ENCODE measurements around the gene GNAQ.

GNAQ gene

DNA sequence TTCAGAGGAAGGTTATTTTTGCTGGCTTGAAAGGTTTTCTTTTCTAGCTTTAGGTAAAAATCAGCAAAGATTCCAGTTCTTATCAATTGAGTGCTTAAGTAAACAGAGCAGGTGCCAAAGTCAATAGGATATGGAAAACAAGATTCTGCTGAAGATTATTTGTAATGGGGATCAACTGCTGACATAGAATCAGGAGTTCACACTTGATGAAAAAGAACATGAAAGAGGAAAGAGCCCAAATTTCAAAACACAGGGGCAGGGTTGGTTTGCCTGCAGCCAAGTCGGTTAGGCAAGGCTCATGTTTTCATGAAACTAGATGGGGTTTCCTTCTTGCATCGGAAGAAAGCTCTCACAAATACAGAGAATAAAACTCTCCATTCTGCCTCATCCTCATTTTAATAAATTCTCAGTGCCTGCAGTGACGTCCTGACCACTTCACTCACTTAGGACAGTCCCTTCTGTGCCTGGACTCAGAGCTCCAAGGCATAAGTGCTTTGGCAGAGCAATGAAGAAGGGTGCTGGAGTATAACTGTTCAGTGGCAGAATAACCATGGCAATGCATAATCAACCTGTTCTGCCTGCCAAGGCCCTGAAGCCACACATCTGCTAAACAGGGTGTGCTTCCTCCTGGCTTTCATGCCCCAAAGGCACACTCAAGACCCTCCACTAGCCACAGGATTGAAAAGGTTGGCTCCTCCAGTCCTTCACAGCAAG lies 179.6 kb downstream of the GNAQ start:
- H4K8ac ChIP-seq (ENCODE audit: low read length) = no peak overlapping the region
- no peak overlapping the region for H2AK5ac ChIP-seq (ENCODE audit: low read length, severe bottlenecking)
- no peak overlapping the region for H3K9ac ChIP-seq (ENCODE audit: low read length)
- no peak overlapping the region for H2AFZ ChIP-seq (ENCODE audit: low read depth, low read length)
- no peak overlapping the region for H3K14ac ChIP-seq (ENCODE audit: low read length in 2 of 2)
- WGBS = 96% methylated on average over 3 of the region's 3 CpGs
- peaks cover 28% of the 10 kb centered on the region for H3K79me1 ChIP-seq (replicated peaks; ENCODE audit: low read length, poor library complexity, severe bottlenecking)
- H3K18ac ChIP-seq (ENCODE audit: low read depth in 1 of 2, low read length in 2 of 2) = peak overlapping the region; percentile 16 to 48
- no peak for DNase-seq
- H3K4me3 ChIP-seq (ENCODE audit: insufficient read depth in 1 of 2, low read depth in 1 of 2, low read length in 2 of 2) = no peak overlapping the region
- peaks cover 0 to 3% of the 10 kb centered on the region in 2 experiments for H3K36me3 ChIP-seq (ENCODE audit: control insufficient read depth in 1 of 2, insufficient read depth in 2 of 2, low read depth in 1 of 2, low read length in 2 of 2)
- peak overlapping the region in 1 of 2 experiments; percentile 51 for H3K4ac ChIP-seq (ENCODE audit: low read depth in 1 of 2, low read length in 2 of 2)
- no peak overlapping the region for H2BK120ac ChIP-seq (ENCODE audit: low read depth, low read length)
- no peaks in the 10 kb centered on the region for H3K27me3 ChIP-seq (ENCODE audit: control insufficient read depth in 1 of 2, insufficient read depth in 1 of 2, low read length in 2 of 2)
- no peak overlapping the region for H3K27ac ChIP-seq (ENCODE audit: low read length, poor library complexity, severe bottlenecking)
- H2BK5ac ChIP-seq (ENCODE audit: low read depth, low read length, poor library complexity, severe bottlenecking) = no peak overlapping the region
- peaks cover 10% of the 10 kb centered on the region for H3K4me1 ChIP-seq (ENCODE audit: control insufficient read depth, insufficient read depth, low read depth, low read length)
- H2BK12ac ChIP-seq (ENCODE audit: low read length in 2 of 2) = peak overlapping the region in 1 of 2 experiments; percentile 18
- no peak overlapping the region for H2BK15ac ChIP-seq (ENCODE audit: low read depth, poor library complexity, severe bottlenecking)
- no peak overlapping the region for H4K91ac ChIP-seq (ENCODE audit: low read length)
- H3K9me3 ChIP-seq (ENCODE audit: control insufficient read depth, low read length) = no peaks in the 10 kb centered on the region
- no peak overlapping the region for H3K4me2 ChIP-seq (ENCODE audit: low read length, poor library complexity, severe bottlenecking)
- H3K23ac ChIP-seq (ENCODE audit: low read length in 2 of 2) = no peak overlapping the region

DNA sequence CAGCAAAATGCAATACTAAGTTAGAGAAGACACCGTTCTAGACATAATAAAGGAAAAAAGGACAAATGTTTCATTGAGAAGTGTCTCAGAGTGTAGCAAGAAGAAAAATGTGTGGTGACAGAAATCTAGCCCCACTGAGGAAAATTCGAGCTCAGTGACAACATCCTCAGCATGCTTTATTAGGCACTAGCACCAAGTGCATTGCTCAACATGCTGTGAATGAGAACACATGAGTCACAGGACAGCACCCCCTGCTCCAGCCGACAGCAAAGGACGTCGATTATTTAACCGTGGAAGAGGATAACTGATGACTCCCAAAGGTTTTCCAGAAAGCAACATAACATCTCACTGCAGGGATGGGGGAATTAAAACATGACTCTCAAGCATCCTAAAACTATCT lies 182.7 kb downstream of the GNAQ start:
- H4K91ac ChIP-seq (ENCODE audit: low read length) = no peak overlapping the region
- no peak overlapping the region for H4K8ac ChIP-seq (ENCODE audit: low read length)
- H2BK15ac ChIP-seq (ENCODE audit: low read depth, poor library complexity, severe bottlenecking) = no peak overlapping the region

DNA sequence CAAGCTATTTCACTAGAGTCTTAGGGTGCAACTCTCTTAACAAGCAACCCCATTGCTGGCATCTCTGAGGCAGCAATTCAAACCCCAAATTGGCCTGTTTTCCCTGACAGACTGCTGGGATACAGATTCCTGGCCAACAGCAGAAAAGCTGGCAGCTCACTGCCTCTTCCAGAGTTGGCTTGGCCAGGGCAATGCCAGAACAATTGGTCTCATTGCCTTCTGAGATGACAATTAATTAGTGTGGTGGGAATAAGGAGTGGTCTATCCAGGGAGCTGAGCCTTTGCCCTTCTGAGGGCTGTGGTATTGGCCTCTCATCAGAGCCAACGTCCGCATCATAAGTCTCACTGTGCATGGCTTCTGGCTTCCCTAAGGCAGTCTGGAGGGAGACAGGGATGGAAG lies 183.2 kb downstream of the GNAQ start:
- Histone ChIP-seq H3K36me3 (ENCODE audit: control insufficient read depth in 1 of 2, insufficient read depth in 2 of 2, low read depth in 1 of 2, low read length in 2 of 2) (peaks cover 0 to 3% of the 10 kb centered on the region in 2 experiments), H3K4ac (ENCODE audit: low read depth in 1 of 2, low read length in 2 of 2) (peak overlapping the region; percentile 3 to 71), H3K9me3 (ENCODE audit: control insufficient read depth, low read length) (no peaks in the 10 kb centered on the region), H3K23ac (ENCODE audit: low read length in 2 of 2) (no peak overlapping the region), H2BK5ac (ENCODE audit: low read depth, low read length, poor library complexity, severe bottlenecking) (no peak overlapping the region), H4K8ac (ENCODE audit: low read length) (peak overlapping the region; percentile 69), H3K9ac (ENCODE audit: low read length) (peak overlapping the region; percentile 18), H4K91ac (ENCODE audit: low read length) (peak overlapping the region; percentile 2), H2BK12ac (ENCODE audit: low read length in 2 of 2) (peak overlapping the region; percentile 2 to 70), H3K79me1 (replicated peaks; ENCODE audit: low read length, poor library complexity, severe bottlenecking) (peaks cover 32% of the 10 kb centered on the region), H3K27ac (ENCODE audit: low read length, poor library complexity, severe bottlenecking) (no peak overlapping the region), H3K14ac (ENCODE audit: low read length in 2 of 2) (no peak overlapping the region), H2AK5ac (ENCODE audit: low read length, severe bottlenecking) (peak overlapping the region; percentile 37), H2BK15ac (ENCODE audit: low read depth, poor library complexity, severe bottlenecking) (no peak overlapping the region), H3K4me1 (ENCODE audit: control insufficient read depth, insufficient read depth, low read depth, low read length) (peaks cover 10% of the 10 kb centered on the region), H2BK120ac (ENCODE audit: low read depth, low read length) (peak overlapping the region; percentile 80), H3K4me2 (ENCODE audit: low read length, poor library complexity, severe bottlenecking) (no peak overlapping the region), H3K18ac (ENCODE audit: low read depth in 1 of 2, low read length in 2 of 2) (peak overlapping the region; percentile 87 to 90), H2AFZ (ENCODE audit: low read depth, low read length) (no peak overlapping the region), H3K27me3 (ENCODE audit: control insufficient read depth in 1 of 2, insufficient read depth in 1 of 2, low read length in 2 of 2) (no peaks in the 10 kb centered on the region), H3K4me3 (ENCODE audit: insufficient read depth in 1 of 2, low read depth in 1 of 2, low read length in 2 of 2) (peak overlapping the region in 1 of 2 experiments; percentile 7)
- no CpG with 5 or more reads among the region's 2 CpGs for WGBS
- no peak for DNase-seq

More for the DNA sequence above, 182.7 kb downstream of the GNAQ start:
- peak overlapping the region; percentile 18 for H3K9ac ChIP-seq (ENCODE audit: low read length)
- peaks cover 10% of the 10 kb centered on the region for H3K4me1 ChIP-seq (ENCODE audit: control insufficient read depth, insufficient read depth, low read depth, low read length)
- H3K36me3 ChIP-seq (ENCODE audit: control insufficient read depth in 1 of 2, insufficient read depth in 2 of 2, low read depth in 1 of 2, low read length in 2 of 2) = peaks cover 0 to 3% of the 10 kb centered on the region in 2 experiments
- H3K9me3 ChIP-seq (ENCODE audit: control insufficient read depth, low read length) = no peaks in the 10 kb centered on the region
- no peak overlapping the region for H2AFZ ChIP-seq (ENCODE audit: low read depth, low read length)
- peak; percentile 93 for DNase-seq
- H3K14ac ChIP-seq (ENCODE audit: low read length in 2 of 2) = no peak overlapping the region
- H3K79me1 ChIP-seq (replicated peaks; ENCODE audit: low read length, poor library complexity, severe bottlenecking) = peaks cover 30% of the 10 kb centered on the region
- H3K27ac ChIP-seq (ENCODE audit: low read length, poor library complexity, severe bottlenecking) = no peak overlapping the region
- H3K18ac ChIP-seq (ENCODE audit: low read depth in 1 of 2, low read length in 2 of 2) = no peak overlapping the region
- no peak overlapping the region for H3K4me2 ChIP-seq (ENCODE audit: low read length, poor library complexity, severe bottlenecking)
- 13% methylated on average over 6 of the region's 6 CpGs for WGBS
- H3K27me3 ChIP-seq (ENCODE audit: control insufficient read depth in 1 of 2, insufficient read depth in 1 of 2, low read length in 2 of 2) = no peaks in the 10 kb centered on the region
- peak overlapping the region in 1 of 2 experiments; percentile 7 for H3K4me3 ChIP-seq (ENCODE audit: insufficient read depth in 1 of 2, low read depth in 1 of 2, low read length in 2 of 2)
- no peak overlapping the region for H2AK5ac ChIP-seq (ENCODE audit: low read length, severe bottlenecking)
- H3K23ac ChIP-seq (ENCODE audit: low read length in 2 of 2) = no peak overlapping the region
- no peak overlapping the region for H2BK120ac ChIP-seq (ENCODE audit: low read depth, low read length)
- no peak overlapping the region for H2BK5ac ChIP-seq (ENCODE audit: low read depth, low read length, poor library complexity, severe bottlenecking)
- no peak overlapping the region for H3K4ac ChIP-seq (ENCODE audit: low read depth in 1 of 2, low read length in 2 of 2)
- H2BK12ac ChIP-seq (ENCODE audit: low read length in 2 of 2) = no peak overlapping the region

- Histone ChIP-seq H3K79me1 (replicated peaks; ENCODE audit: low read length, poor library complexity, severe bottlenecking) (peaks cover 32% of the 10 kb centered on the region), H3K23ac (ENCODE audit: low read length in 2 of 2) (no peak overlapping the region), H2BK12ac (ENCODE audit: low read length in 2 of 2) (peak overlapping the region; percentile 90 to 96), H3K4me2 (ENCODE audit: low read length, poor library complexity, severe bottlenecking) (no peak overlapping the region), H2BK15ac (ENCODE audit: low read depth, poor library complexity, severe bottlenecking) (no peak overlapping the region), H3K4me1 (ENCODE audit: control insufficient read depth, insufficient read depth, low read depth, low read length) (peaks cover 11% of the 10 kb centered on the region), H2BK120ac (ENCODE audit: low read depth, low read length) (no peak overlapping the region), H2AK5ac (ENCODE audit: low read length, severe bottlenecking) (no peak overlapping the region), H2BK5ac (ENCODE audit: low read depth, low read length, poor library complexity, severe bottlenecking) (no peak overlapping the region), H3K4me3 (ENCODE audit: insufficient read depth in 1 of 2, low read depth in 1 of 2, low read length in 2 of 2) (no peak overlapping the region), H4K91ac (ENCODE audit: low read length) (peak overlapping the region; percentile 71), H3K9ac (ENCODE audit: low read length) (no peak overlapping the region), H3K36me3 (ENCODE audit: control insufficient read depth in 1 of 2, insufficient read depth in 2 of 2, low read depth in 1 of 2, low read length in 2 of 2) (peaks cover 0 to 3% of the 10 kb centered on the region in 2 experiments), H2AFZ (ENCODE audit: low read depth, low read length) (no peak overlapping the region), H3K9me3 (ENCODE audit: control insufficient read depth, low read length) (no peaks in the 10 kb centered on the region), H3K4ac (ENCODE audit: low read depth in 1 of 2, low read length in 2 of 2) (peak overlapping the region; percentile 27 to 75), H3K27me3 (ENCODE audit: control insufficient read depth in 1 of 2, insufficient read depth in 1 of 2, low read length in 2 of 2) (no peaks in the 10 kb centered on the region), H4K8ac (ENCODE audit: low read length) (peak overlapping the region; percentile 79), H3K14ac (ENCODE audit: low read length in 2 of 2) (peak overlapping the region in 1 of 2 experiments; percentile 98), H3K27ac (ENCODE audit: low read length, poor library complexity, severe bottlenecking) (no peak overlapping the region), H3K18ac (ENCODE audit: low read depth in 1 of 2, low read length in 2 of 2) (peak overlapping the region; percentile 69 to 99)
- WGBS = 45% methylated on average over 1 of the region's 2 CpGs
- no peak for DNase-seq
Measured at GRCh38 chr9:77847626-77848025, 184.0 kb downstream of the GNAQ start.
